Stimulated activated naive CD4-positive, alpha-beta T cell treated with Interleukin-2 at 50 U/mL for 16 hours (primary cell): ENCODE results near the gene RHD.
"Not testable (repeated sequence)": the region's sequence is repeated elsewhere in the genome, so short reads cannot be mapped to it uniquely, and the experiment has no call there.

ENCODE experiments used
- DNase-seq: peaks from one replicate; lab custom pipeline; 2025; lab: John Stamatoyannopoulos, UW

The RHD gene

DNA sequence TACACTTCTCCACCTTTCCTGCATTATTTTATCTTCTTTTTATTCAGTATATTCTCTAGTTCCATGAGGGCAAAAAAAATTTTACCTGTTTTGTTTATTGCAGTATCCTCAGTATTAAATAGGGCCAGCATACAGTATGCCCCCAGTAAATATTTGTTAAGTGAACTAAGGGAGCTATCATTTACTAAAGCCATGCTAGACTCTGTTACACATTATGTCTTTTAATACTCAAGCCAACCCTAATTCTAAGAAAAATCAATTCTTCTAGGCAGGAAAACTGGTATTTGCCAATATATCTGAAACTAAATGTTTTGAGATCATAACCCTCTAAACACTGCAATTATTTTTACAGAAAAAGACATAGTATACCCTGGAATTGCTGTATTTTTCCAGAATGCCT lies 84.1 kb downstream of the RHD start:
- no peak for DNase-seq

DNA sequence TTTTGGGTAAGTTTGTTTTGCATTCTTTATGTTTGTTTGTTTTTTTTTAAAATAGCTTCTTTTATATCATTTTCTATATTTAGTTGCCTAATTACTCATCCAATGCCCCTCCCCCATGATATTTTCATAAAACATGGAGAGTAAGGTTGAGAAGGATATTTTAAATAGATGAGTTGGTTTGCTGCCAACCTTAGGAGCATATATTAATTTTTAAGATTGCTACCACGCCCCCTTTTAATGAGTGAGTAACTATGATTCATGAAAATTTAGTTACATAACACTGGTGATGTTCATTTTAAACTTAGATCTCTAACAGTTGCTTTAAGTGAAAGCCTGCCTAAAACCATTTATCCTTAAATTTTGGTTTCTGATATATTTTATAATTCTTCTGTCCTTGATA lies 84.5 kb downstream of the RHD start:
- no peak for DNase-seq

DNA sequence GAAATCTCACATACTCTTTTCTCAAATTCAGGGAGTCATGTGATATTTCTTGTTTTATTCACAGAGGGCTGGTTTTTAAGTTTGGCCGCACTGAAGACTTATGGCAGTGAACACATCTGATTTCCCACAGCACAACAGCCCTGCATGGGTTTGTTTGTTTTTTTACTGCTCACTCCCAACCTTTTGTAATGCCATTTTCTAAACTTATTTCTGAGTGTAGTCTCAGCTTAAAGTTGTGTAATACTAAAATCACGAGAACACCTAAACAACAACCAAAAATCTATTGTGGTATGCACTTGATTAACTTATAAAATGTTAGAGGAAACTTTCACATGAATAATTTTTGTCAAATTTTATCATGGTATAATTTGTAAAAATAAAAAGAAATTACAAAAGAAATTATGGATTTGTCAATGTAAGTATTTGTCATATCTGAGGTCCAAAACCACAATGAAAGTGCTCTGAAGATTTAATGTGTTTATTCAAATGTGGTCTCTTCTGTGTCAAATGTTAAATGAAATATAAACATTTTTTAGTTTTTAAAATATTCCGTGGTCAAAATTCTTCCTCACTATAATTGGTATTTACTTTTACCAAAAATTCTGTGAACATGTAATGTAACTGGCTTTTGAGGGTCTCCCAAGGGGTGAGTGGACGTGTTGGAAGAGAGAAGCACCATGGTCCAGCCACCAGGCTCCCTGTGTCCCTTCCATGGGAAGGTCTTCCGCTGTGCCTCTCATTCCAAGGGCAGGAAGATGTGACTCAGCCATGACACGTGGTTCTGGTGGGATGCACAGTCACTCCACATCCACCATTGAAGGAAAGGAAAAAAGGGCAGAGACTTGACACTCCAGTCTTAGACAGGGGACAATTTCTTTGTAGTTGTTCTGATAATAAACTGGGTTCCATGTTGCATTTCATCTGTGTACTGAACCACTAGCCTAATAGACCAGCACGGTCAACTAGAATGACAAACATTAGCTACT lies 88.6 kb downstream of the RHD start:
- no peak for DNase-seq

DNA sequence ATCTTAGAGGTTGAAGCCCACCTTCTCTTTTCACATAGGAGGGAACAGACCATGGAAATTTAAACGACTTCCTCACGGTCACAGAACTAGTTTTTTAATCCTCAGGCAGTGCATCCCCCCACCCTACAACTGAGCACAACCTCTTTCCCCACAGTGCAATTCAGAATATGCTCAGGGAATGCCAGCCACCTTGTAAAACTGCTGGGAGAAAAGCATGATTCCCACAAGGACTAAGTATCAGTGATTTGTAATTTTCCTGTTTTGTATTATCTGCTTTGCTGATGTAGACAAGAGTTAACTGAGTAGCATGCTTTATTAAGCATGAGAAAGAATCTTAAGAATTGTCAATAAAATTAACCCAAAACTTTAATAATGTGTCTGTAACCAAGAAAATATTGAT lies 89.6 kb downstream of the RHD start:
- DNase-seq = no peak

DNA sequence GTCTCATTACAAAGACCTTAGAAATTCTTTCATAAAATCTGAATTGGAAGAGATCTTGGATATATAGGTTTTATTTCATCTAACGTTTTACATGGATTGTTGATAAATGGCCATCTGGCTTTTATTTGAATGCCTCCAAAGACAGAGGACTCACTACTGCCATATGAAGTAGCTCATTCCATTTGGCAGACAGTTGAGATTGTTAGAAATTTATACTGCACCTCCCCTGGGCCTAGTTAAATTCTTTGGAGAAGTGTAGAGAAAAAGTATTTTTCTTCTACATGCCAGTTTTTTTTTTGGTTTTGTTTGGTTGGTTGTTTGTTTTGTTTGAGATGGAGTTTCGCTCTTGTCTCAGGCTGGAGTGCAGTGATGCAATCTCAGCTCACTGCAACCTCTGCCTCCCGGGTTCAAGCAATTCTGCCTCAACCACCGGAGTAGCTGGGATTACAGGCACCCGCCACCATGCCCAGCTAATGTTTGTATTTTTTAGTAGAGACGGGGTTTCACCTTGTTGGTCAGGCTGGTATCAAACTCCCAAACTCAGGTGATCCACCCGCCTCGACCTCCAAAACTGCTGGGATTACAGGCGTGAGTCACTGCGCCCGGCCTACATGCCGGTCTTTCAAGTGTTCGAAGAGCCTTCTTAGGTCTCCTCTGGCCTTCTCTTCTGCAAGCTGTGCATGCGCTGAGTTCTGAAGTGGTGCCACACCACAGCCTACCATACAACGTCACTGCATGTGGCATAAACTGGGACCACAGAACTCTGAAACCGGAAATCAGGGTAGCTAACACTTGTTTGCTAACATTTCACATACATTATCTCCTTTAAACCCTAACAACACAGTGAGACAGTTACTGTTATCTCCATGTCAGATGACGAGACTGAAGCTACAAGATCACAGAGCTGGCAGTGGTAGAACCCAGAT lies 90.6 kb downstream of the RHD start:
- not testable (repeated sequence) for DNase-seq

DNA sequence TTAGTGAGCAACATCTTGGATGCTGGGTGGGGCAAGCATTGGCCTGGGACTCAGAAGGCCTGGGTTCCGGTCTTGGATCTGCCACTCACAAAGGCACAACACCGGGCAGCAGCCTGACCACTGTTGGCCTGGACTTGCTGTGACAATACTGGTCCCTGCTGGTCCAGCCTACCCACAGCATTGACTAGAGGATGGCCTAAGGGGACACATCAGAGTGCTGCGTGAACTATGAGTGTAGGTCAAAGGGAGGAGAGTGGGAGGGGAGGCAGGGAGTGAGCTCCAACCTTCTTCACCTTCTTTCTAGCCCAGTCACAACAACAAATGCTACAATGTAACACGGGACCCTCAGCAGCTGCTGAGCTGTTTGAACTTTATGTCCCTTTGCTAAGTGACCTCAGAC lies 96.9 kb downstream of the RHD start:
- no peak for DNase-seq

DNA sequence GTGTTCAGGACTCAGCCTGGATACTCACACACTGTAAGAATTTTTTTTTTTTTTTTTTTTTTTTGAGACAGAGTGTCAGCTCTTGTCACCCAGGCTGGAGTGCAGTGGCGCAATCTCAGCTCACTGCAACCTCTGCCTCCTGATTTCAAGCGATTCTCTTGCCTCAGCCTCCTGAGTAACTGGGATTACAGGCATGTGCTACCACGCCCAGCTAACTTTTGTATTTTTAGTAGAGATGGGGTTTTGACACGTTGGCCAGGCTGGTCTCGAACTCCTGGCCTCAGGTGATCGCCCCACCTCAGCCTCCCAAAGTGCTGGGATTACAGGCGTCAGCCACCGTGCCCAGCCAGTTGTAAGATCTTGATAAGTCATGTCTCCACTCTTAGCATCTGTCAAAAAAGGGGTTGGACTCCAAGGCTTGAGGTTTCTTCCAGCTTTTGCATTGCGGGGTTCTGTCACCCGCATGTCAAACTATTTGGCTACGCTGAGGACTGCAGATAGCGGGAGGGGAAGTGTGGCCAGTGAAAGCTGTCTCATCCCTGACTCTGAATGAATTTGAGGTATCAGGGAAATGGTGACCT lies 97.5 kb downstream of the RHD start:
- not testable (repeated sequence) for DNase-seq

DNA sequence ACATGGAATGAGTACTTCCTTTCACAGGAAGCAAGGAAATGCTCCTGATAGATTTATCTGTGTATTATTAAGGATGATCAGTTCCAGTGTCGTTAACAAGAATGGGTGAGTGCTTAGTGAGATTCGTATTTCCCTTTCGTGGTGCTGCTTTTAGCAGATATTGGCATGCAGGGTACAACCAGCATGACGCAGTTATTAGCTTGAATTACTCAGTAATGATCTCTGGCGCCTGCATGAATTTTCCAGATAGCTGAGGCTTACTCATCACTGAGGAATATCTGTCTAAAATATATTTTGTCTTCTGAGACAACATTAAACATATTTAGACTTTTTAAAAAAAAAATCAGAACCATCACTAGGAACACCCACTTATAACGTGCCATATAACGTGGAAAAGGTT lies 99.4 kb downstream of the RHD start:
- DNase-seq = not testable (repeated sequence)

DNA sequence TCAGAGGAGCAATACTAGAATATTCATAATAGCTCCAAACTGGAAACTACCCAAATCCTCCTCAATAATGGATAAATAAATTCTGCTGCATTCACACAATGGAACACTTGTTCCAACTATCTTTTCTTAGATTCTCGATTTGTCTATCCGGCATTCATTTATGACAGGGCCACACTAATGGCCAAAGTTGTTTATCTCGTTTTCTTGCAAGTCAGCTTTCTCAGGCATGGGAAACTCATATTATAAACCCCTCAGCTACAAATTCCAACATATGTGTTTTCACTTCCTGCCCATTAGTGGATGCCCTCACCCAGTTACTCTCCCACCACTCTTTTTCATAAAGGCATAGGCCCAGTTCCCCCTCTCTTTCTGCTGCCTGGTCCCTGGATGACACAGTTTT lies 106.1 kb downstream of the RHD start:
- DNase-seq = not testable (repeated sequence)
